Trophoblast cell (in vitro differentiated cells and primary cell): Measurements from ENCODE around the gene NFATC2.

Experiments used
- DNase-seq, 2 donors: peaks; one replicate each; pipeline ENCODE4 v3.0.0-alpha.2; 2016
- H2AFZ ChIP-seq: 2 replicates; pipeline ENCODE4 v1.6.1; 2013; ENCODE audit warnings: low read length, moderate library complexity, mild to moderate bottlenecking; ENCODE audit not compliant: insufficient read depth, poor library complexity
- H2AK5ac ChIP-seq: 2 replicates; pipeline ENCODE4 v1.6.1; 2013; ENCODE audit warnings: mild to moderate bottlenecking, low read length
- H2BK120ac ChIP-seq: 2 replicates; pipeline ENCODE4 v1.6.1; 2013; ENCODE audit warnings: low read length, mild to moderate bottlenecking, moderate library complexity; ENCODE audit not compliant: insufficient read depth, poor library complexity
- H2BK12ac ChIP-seq: 2 replicates; pipeline ENCODE4 v1.6.1; 2013; ENCODE audit warnings: mild to moderate bottlenecking, low read length, moderate library complexity
- H2BK5ac ChIP-seq: 2 replicates; pipeline ENCODE4 v1.6.1; 2013; ENCODE audit warnings: low read length, low read depth, moderate library complexity, mild to moderate bottlenecking; ENCODE audit not compliant: poor library complexity
- H3K14ac ChIP-seq: 2 replicates; pipeline ENCODE4 v1.6.1; 2013; ENCODE audit warnings: mild to moderate bottlenecking, low read length
- H3K18ac ChIP-seq: 2 replicates; pipeline ENCODE4 v1.6.1; 2013; ENCODE audit warnings: mild to moderate bottlenecking, low read length
- H3K23ac ChIP-seq: 2 replicates; pipeline ENCODE4 v1.6.1; 2013; ENCODE audit warnings: low read length
- H3K27ac ChIP-seq: 2 replicates; pipeline ENCODE4 v1.5.1; 2013; ENCODE audit warnings: low read depth, mild to moderate bottlenecking, inconsistent platforms, low read length, moderate library complexity
- H3K27me3 ChIP-seq: 2 replicates; pipeline ENCODE4 v1.6.1; 2013; ENCODE audit warnings: inconsistent platforms, mild to moderate bottlenecking, low read length, moderate library complexity; ENCODE audit not compliant: insufficient read depth
- H3K36me3 ChIP-seq, 2 experiments: 1 replicate in 1 of 2; 2 replicates in 1 of 2; pipeline ENCODE4 v1.6.1; 2013; ENCODE audit warnings: low read length in 2 of 2, mild to moderate bottlenecking in 2 of 2, moderate library complexity in 1 of 2; ENCODE audit not compliant: insufficient read depth in 2 of 2, control insufficient read depth in 1 of 2
- H3K4ac ChIP-seq: 2 replicates; pipeline ENCODE4 v1.6.1; 2013; ENCODE audit warnings: low read depth, mild to moderate bottlenecking, low read length, moderate library complexity
- H3K4me1 ChIP-seq, 2 experiments: 1 replicate in 1 of 2; 2 replicates in 1 of 2; pipeline ENCODE4 v1.6.1; 2013; ENCODE audit warnings: low read length in 2 of 2, mild to moderate bottlenecking in 2 of 2, moderate library complexity in 1 of 2; ENCODE audit not compliant: insufficient read depth in 2 of 2, control insufficient read depth in 1 of 2
- H3K4me2 ChIP-seq: 2 replicates; pipeline ENCODE4 v1.6.1; 2013; ENCODE audit warnings: inconsistent platforms, mild to moderate bottlenecking, low read length, moderate library complexity
- H3K4me3 ChIP-seq: 2 replicates; pipeline ENCODE4 v1.5.1; 2013; ENCODE audit warnings: mild to moderate bottlenecking, low read depth, low read length, inconsistent platforms
- H3K79me1 ChIP-seq: one replicate; pipeline ENCODE4 v1.6.1; 2013; ENCODE audit warnings: low read length
- H3K79me2 ChIP-seq: 2 replicates; pipeline ENCODE4 v1.6.1; 2013; ENCODE audit warnings: low read length, mild to moderate bottlenecking; ENCODE audit not compliant: control insufficient read depth, insufficient read depth, poor library complexity
- H3K9ac ChIP-seq: 2 replicates; pipeline ENCODE4 v1.6.1; 2013; ENCODE audit warnings: mild to moderate bottlenecking, low read length
- H3K9me3 ChIP-seq: 2 replicates; pipeline ENCODE4 v1.6.1; 2013; ENCODE audit warnings: low read depth, mild to moderate bottlenecking, control low read depth, inconsistent platforms, low read length; ENCODE audit not compliant: insufficient read depth
- H4K12ac ChIP-seq: 2 replicates; pipeline ENCODE4 v1.6.1; 2013; ENCODE audit warnings: low read depth, mild to moderate bottlenecking, low read length, moderate library complexity
- H4K8ac ChIP-seq: 2 replicates; pipeline ENCODE4 v1.6.1; 2013; ENCODE audit warnings: low read depth, mild to moderate bottlenecking, low read length, moderate library complexity
- H4K91ac ChIP-seq: one replicate; pipeline ENCODE4 v1.6.1; 2013; ENCODE audit warnings: low read depth, mild to moderate bottlenecking, low read length, moderate library complexity
- WGBS: extraction: QIAGEN DNeasy Blood & Tissue Kit; methylation state at CpG from one replicate; pipeline ENCODE4 v1.1.7; 2013; ENCODE audit warnings: missing lambda C conversion rate; ENCODE audit not compliant: insufficient read length, insufficient coverage; ENCODE audit errors: extremely low coverage; 5-methylcytosine and 5-hydroxymethylcytosine counted together

The NFATC2 gene

GRCh38 chr20:51422514-51423289 is 119.8 kb downstream of the NFATC2 start:
- Histone ChIP-seq H3K4me1 (peaks cover 28 to 30% of the 10 kb centered on the region in 2 experiments), H3K9me3 (no peaks in the 10 kb centered on the region), H4K12ac (no peak overlapping the region), H4K91ac (peak overlapping the region; percentile 94), H2BK120ac (peak overlapping the region; percentile 87), H3K18ac (peak overlapping the region; percentile 73), H2BK5ac (peak overlapping the region; percentile 96), H3K4me3 (no peak overlapping the region), H3K4ac (no peak overlapping the region), H2AK5ac (peak overlapping the region; percentile 60), H3K79me2 (peaks cover 16% of the 10 kb centered on the region), H2BK12ac (peak overlapping the region; percentile 97), H3K79me1 (peaks cover 50% of the 10 kb centered on the region), H3K4me2 (no peak overlapping the region), H3K27ac (peak overlapping the region; percentile 92), H3K14ac (peak overlapping the region; percentile 79), H2AFZ (no peak overlapping the region), H3K27me3 (no peaks in the 10 kb centered on the region), H3K23ac (no peak overlapping the region), H4K8ac (peak overlapping the region; percentile 50), H3K9ac (no peak overlapping the region), H3K36me3 (no peaks in the 10 kb centered on the region)
- no CpG with 5 or more reads among the region's 4 CpGs for WGBS
- no peak for DNase-seq

DNA sequence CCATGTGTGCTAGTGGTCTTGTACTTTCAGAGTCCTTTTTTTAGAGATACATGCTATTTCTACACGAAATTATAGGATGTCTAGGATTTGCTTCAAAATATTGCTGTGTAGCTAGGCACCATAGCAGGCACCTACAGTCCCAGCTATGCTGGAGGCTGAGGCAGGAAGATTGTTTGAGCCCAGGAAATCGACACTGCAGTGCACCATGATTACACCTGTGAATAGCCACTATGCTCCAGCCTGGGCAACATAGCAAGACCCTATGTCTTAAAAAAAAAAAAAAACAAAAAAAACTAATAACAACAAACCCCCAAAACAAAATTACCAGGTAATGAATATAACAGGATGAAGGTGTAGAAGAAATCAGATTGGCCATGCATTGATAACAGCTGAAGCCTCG is 121.7 kb downstream of the NFATC2 start:
- Histone ChIP-seq H3K4me1 (peaks cover 23 to 27% of the 10 kb centered on the region in 2 experiments), H3K79me1 (peaks cover 36% of the 10 kb centered on the region), H4K8ac (no peak overlapping the region), H4K12ac (no peak overlapping the region), H2BK120ac (no peak overlapping the region), H3K4ac (no peak overlapping the region), H2AK5ac (no peak overlapping the region), H3K23ac (no peak overlapping the region), H3K27ac (no peak overlapping the region), H3K9ac (no peak overlapping the region), H4K91ac (no peak overlapping the region), H2AFZ (no peak overlapping the region), H3K79me2 (peaks cover 8% of the 10 kb centered on the region), H2BK5ac (no peak overlapping the region), H3K14ac (no peak overlapping the region), H3K36me3 (no peaks in the 10 kb centered on the region), H2BK12ac (no peak overlapping the region), H3K4me2 (no peak overlapping the region), H3K9me3 (no peaks in the 10 kb centered on the region), H3K27me3 (no peaks in the 10 kb centered on the region), H3K4me3 (no peak overlapping the region), H3K18ac (no peak overlapping the region)
- no peak for DNase-seq
- WGBS = no CpG with 5 or more reads among the region's 3 CpGs

GRCh38 chr20:51420111-51420510 is 122.4 kb downstream of the NFATC2 start:
- no peak overlapping the region for H2AFZ ChIP-seq

GRCh38 chr20:51419646-51420045 is 122.9 kb downstream of the NFATC2 start:
- H2BK12ac ChIP-seq = peak overlapping the region; percentile 67
- peaks cover 16 to 19% of the 10 kb centered on the region in 2 experiments for H3K4me1 ChIP-seq

More at GRCh38 chr20:51420111-51420510, 122.4 kb downstream of the NFATC2 start:
- no peak overlapping the region for H3K4ac ChIP-seq
- no peak overlapping the region for H4K8ac ChIP-seq
- no peak overlapping the region for H4K12ac ChIP-seq
- no peaks in the 10 kb centered on the region for H3K36me3 ChIP-seq
- no peak overlapping the region for H3K4me2 ChIP-seq
- H2BK12ac ChIP-seq = no peak overlapping the region
- H3K27me3 ChIP-seq = no peaks in the 10 kb centered on the region
- H3K79me1 ChIP-seq = peaks cover 34% of the 10 kb centered on the region
- H3K18ac ChIP-seq = no peak overlapping the region
- no peak overlapping the region for H3K4me3 ChIP-seq
- no peak overlapping the region for H3K23ac ChIP-seq
- no peak overlapping the region for H2BK5ac ChIP-seq
- no peak overlapping the region for H3K27ac ChIP-seq
- no peak overlapping the region for H3K14ac ChIP-seq
- H2AK5ac ChIP-seq = no peak overlapping the region
- H3K9me3 ChIP-seq = no peaks in the 10 kb centered on the region
- no peak overlapping the region for H2BK120ac ChIP-seq
- H3K79me2 ChIP-seq = peaks cover 2% of the 10 kb centered on the region
- peaks cover 16 to 20% of the 10 kb centered on the region in 2 experiments for H3K4me1 ChIP-seq
- no peak for DNase-seq
- H3K9ac ChIP-seq = no peak overlapping the region
- no CpG with 5 or more reads among the region's 1 CpG for WGBS
- peak overlapping the region; percentile 29 for H4K91ac ChIP-seq

More at GRCh38 chr20:51419646-51420045, 122.9 kb downstream of the NFATC2 start:
- no peak overlapping the region for H2BK5ac ChIP-seq
- no peak overlapping the region for H2AK5ac ChIP-seq
- H3K14ac ChIP-seq = peak overlapping the region; percentile 51
- H2AFZ ChIP-seq = no peak overlapping the region
- no peak overlapping the region for H3K9ac ChIP-seq
- no peak overlapping the region for H3K4ac ChIP-seq
- H3K27me3 ChIP-seq = no peaks in the 10 kb centered on the region
- no peak overlapping the region for H3K23ac ChIP-seq
- WGBS = no CpG with 5 or more reads among the region's 4 CpGs
- no peak overlapping the region for H3K4me2 ChIP-seq
- H4K12ac ChIP-seq = no peak overlapping the region
- H4K8ac ChIP-seq = peak overlapping the region; percentile 42
- H3K9me3 ChIP-seq = no peaks in the 10 kb centered on the region
- no peak overlapping the region for H3K4me3 ChIP-seq
- H3K27ac ChIP-seq = no peak overlapping the region
- no peak overlapping the region for H3K18ac ChIP-seq
- DNase-seq = no peak
- H2BK120ac ChIP-seq = no peak overlapping the region
- H3K36me3 ChIP-seq = no peaks in the 10 kb centered on the region
- peak overlapping the region; percentile 14 for H4K91ac ChIP-seq
- peaks cover 2% of the 10 kb centered on the region for H3K79me2 ChIP-seq
- peaks cover 31% of the 10 kb centered on the region for H3K79me1 ChIP-seq
